HFF-Myc (cell line): Measurements from ENCODE around the gene YPEL3.
"Not testable (repeated sequence)": the region's sequence is repeated elsewhere in the genome, so short reads cannot be mapped to it uniquely, and the experiment has no call there.

Source experiments
- DNase-seq: peaks from one replicate; pipeline ENCODE4 v3.0.0-alpha.2; 2011; ENCODE audit warnings: low read depth; ENCODE audit errors: extremely low read depth
- H3K4me3 ChIP-seq: replicated peaks from 2 replicates; pipeline ENCODE4 v1.5.1; 2011; ENCODE audit warnings: low read depth, mild to moderate bottlenecking, control low read depth, low read length
- CTCF ChIP-seq: IDR thresholded peaks from 2 replicates; pipeline ENCODE4 v1.5.1; 2012; ENCODE audit warnings: mild to moderate bottlenecking, low read depth, low read length, control low read depth; ENCODE audit errors: missing control alignments

Gene YPEL3

GRCh38 chr16:30127993-30128392, 32.0 kb upstream of the YPEL3 start:
- no peak for TF ChIP-seq CTCF
- no peak for DNase-seq
- H3K4me3 ChIP-seq = no peak overlapping the region

- not testable (repeated sequence) for H3K4me3 ChIP-seq, DNase-seq
Measured at GRCh38 chr16:30125690-30126089, 29.7 kb upstream of the YPEL3 start.

- no peak for DNase-seq
- no peak overlapping the region for H3K4me3 ChIP-seq
- no peak for TF ChIP-seq CTCF
Measured at GRCh38 chr16:30124985-30125379, 29.0 kb upstream of the YPEL3 start.

- no peak for TF ChIP-seq CTCF
- no peak for DNase-seq
- peak overlapping the region; percentile 74 for H3K4me3 ChIP-seq
Measured at GRCh38 chr16:30122604-30123160, 26.7 kb upstream of the YPEL3 start.

- H3K4me3 ChIP-seq = peak overlapping the region; percentile 74
- no peak for DNase-seq
- no peak for TF ChIP-seq CTCF
Measured at GRCh38 chr16:30121741-30122571, 25.9 kb upstream of the YPEL3 start.

GRCh38 chr16:30120340-30121105, 24.5 kb upstream of the YPEL3 start:
- DNase-seq = no peak
- H3K4me3 ChIP-seq = no peak overlapping the region
- no peak for TF ChIP-seq CTCF

- H3K4me3 ChIP-seq = no peak overlapping the region
- no peak for TF ChIP-seq CTCF
- no peak for DNase-seq
Measured at GRCh38 chr16:30119428-30119827, 23.4 kb upstream of the YPEL3 start.
